Germinal center (tissue), 1 donor: ENCODE measurements around the gene B3GNT9.

Experiments
- DNase-seq: peaks from one replicate; pipeline ENCODE4 v3.0.0; 2012; ENCODE audit warnings: mixed read lengths, low spot score

Gene B3GNT9, protein sequence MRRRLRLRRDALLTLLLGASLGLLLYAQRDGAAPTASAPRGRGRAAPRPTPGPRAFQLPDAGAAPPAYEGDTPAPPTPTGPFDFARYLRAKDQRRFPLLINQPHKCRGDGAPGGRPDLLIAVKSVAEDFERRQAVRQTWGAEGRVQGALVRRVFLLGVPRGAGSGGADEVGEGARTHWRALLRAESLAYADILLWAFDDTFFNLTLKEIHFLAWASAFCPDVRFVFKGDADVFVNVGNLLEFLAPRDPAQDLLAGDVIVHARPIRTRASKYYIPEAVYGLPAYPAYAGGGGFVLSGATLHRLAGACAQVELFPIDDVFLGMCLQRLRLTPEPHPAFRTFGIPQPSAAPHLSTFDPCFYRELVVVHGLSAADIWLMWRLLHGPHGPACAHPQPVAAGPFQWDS

DNA sequence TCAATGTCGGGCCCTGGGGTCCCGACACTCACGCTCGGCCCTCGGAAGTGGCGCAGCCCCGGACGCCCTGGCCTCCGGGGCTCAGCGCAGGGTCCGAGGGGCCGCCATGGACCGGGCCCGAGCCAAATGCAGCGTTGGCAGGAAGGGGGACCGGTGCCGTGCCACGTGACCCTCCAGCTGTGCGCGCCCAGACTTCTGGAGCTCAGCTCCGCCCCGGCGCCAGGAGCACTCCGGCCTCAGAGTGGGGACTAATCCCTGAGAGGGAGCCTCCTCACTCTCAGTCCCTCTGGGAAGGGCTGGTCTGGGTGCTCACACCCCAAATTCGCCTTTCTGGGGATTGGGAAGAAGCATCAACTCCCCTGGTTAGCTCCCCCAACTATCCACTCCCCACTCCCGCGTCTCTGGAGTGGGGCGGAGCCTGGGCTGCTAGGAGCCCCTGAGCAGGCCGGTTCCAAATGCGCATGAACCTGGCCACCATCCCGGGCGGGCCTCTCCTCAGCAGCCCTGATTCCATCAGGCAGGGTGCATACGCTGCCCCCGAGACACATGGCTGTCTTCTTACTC, at the start of gene B3GNT9:
B3GNT9 (minus strand) TSS at position 166 of the 564 bp plus-strand sequence. CDS start 513 bp downstream, outside the sequence.
- peak; percentile 57 for DNase-seq

DNA sequence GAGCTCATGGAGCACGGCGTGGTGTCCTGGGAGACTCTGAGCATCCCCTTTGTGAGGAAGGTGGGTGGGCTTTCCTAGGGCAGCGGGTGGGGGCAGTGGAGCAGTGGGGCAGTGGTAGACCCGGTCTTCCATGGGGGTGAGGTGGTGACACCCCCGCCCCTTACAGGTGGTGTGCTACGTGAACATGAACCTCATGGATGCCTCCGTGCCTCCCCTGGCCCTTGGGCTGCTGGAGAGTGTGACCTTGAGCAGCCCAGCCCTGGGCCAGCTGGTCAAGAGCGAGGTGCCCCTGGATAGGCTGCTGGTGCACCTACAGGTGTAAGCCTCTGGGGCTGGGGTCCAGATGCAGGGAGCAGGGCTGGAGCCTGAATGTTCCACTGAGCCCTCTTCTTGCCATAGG, 49.7 kb upstream of the B3GNT9 start:
- DNase-seq, result no peak

DNA sequence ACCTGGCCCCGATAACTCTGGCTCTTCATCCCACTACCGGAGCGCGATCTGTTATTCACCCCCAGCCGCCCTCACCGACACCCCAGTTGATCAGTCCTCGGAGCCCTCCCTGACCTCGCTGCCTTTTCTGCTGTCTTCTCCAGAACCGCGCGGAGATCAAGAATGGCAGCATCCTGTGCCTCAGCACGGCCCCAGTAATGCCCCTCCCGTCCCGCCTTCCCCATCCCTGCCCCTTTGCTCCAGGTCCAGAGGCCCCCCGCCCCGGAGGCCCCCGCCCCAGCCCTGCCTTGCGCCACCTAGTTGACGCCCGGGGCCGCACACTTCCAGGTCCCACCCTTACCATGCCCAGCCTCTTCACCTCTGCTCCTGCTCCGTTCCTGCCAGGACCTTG, 49.0 kb upstream of the B3GNT9 start:
- DNase-seq, result no peak

DNA sequence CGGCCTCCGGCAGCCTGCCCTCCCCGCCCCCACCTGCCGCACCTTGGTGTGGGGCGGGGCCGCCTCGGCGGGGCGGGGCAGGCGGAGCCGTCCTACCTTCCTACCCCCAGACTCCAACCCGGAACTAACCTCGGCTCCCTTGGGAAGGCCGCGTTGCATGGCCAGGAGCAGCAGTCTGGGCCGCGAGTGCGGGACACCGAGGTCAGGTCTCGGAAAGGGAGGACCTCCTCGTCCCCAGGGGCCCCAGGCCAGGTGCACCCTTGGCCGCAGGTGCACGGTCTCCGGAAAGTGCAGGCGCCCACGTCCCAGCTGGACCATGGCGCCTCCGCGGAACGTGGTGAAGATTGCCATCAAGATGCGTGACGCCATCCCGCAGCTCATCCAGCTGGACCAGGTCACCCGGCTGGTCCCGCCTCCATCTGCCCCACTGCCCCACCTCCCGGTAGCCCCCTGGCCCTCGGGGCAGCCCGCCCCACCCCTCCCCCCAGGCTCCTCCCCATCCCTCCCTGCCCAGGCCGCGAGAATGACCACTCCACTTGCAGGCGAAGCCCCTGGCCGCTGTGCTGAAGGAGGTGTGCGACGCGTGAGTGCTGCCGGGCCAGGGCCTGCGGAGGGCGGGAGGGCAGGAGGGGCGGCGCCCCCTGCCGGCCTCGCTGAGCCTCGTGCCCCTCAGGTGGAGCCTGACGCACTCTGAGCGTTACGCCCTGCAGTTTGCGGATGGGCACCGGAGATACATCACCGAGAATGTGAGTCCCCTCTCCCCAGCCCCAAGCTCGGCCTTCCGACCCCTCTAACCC, 48.4 kb upstream of the B3GNT9 start, which contains the start of gene ELMO3:
ELMO3 (plus strand) TSS at position 121 of the 797 bp plus-strand sequence; CDS start at position 317, 196 bp downstream.
- no peak for DNase-seq

DNA sequence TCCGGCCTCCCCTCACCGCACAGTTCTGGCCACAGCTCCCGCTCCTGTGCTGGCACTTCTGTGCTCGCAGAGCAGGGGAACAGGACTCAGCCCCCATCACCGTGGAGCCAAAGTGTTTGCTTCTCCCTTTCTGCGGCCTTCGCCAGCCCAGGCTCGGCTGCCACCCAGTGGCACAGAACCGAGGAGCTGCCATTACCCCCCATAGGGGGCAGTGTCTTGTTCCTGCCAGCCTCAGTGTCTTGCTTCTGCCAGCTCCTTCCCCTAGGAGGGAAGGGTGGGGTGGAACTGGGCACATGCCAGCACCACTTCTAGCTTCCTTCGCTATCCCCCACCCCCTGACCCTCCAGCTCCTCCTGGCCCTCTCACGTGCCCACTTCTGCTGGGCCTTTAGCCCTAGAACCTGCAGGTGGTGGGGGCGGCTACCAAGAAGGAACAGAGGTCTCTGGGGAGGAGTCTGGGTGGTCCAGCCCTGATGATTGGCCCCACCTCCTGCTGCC, 47.5 kb upstream of the B3GNT9 start:
- DNase-seq, result peak; percentile 63

DNA sequence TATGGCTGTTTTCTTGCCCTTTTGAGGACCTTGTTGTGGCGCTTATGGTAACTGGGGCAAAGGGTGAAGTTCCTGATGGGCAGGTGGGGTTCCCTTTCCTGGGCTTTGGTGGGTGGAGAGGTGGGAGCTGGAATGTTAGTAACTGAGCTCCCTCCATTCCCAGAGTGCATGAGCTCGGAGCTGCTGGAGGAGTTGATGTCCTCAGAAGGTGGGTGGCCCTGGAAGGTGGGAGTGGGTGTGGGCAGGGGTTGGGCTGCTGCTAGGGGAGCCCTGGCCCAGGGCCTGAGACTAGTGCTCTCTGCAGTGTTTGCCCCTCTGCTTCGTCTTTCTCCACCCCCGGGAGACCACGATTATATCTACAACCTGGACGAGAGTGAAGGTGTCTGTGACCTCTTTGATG, 46.9 kb upstream of the B3GNT9 start:
- DNase-seq, result no peak

DNA sequence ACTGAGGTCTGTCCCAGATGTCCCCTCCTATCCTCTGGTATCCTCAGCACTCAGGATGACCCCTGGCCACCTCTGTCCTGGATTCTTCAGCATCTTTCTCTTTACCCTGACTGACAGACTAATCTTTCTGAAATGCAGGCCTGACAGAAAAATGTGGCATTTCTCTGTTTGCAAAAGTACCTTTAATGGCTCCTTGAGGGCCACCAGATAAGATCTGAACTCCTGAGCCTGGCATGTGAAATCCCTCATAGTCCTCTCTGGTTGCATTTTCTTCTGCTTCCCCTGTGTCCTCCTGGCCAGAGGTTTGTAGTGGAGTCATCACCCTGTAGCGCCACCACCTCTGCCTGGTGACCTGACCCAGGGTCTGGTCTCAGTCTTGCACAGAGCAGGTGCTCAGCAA, 46.1 kb upstream of the B3GNT9 start:
- no peak for DNase-seq

DNA sequence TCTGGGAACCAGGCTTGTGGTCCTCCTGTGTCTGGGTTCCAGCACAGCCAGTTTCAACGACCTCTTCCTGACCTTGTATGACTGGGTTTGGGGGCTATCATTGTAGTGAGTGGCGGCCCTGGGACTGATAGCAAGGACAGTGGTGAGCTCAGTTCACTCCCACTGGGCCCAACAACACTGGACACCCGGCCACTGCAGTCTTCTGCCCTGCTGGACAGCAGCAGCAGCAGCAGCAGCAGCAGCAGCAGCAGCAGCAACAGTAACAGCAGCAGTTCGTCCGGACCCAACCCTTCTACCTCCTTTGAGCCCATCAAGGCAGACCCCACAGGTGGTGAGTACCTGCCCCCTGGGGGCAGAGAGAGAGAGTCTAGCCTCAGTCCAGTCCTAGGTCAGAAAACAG, 44.9 kb upstream of the B3GNT9 start:
- no peak for DNase-seq

DNA sequence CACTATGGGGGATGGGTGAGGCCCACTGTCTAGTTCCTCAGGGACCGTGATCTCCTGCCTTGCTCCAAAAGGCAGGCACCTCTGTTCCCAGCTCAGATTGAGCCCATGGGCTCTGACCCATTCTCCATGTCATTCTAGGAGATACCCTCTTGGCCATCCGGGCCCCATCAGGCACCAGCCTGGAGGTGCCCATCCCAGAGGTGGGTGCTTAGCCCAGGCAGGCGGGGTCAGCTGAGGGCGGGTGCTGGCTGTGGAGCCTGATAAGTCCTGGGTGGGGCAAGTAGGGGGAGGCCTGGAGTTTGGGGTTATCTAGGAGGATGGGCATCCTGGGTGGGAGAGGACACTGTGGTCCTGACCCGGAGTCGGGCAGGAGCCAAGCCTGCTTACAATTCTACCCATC, 43.5 kb upstream of the B3GNT9 start:
- no peak for DNase-seq

DNA sequence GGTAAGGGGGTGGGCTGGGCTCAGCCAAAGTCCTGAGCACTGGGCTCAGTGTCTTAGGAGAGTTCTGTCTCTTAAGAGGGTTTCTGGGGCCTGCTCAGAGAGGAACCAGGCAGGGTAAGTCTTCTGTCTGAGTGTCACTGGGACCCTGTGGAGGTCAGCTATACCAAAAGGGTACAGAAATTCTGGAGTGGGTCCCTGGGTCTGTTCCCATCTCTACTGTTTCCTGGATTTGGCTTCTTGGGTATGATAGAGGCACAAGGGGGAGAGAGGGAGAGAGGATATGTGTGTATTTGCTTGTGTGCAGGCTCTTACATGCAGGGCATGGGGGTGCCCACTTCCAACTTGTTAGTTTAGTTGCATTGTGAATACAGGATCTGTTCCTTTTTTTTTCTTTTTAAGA, 42.7 kb upstream of the B3GNT9 start:
- DNase-seq, result no peak

DNA sequence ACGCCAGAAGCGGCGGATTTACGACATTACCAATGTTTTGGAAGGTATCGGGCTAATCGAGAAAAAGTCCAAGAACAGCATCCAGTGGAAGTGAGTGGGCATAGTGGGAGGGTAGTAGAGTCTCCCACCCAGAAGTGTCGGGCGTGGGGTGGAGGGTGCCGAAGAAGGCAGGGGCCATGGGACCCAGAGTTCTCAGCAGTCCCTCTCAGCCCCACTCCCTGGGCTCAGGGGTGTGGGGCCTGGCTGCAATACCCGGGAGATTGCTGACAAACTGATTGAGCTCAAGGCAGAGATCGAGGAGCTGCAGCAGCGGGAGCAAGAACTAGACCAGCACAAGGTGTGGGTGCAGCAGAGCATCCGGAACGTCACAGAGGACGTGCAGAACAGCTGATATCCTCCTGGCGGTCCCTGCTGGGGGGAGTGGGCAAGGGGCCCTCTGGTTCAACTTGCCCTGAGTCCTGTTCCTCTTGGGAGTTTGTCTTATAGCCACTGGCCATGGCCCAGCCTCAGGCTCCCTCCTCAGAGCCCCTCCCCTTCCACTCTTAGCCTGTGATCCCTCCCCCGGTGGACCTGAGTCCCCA, 42.1 kb upstream of the B3GNT9 start:
- DNase-seq, result no peak

DNA sequence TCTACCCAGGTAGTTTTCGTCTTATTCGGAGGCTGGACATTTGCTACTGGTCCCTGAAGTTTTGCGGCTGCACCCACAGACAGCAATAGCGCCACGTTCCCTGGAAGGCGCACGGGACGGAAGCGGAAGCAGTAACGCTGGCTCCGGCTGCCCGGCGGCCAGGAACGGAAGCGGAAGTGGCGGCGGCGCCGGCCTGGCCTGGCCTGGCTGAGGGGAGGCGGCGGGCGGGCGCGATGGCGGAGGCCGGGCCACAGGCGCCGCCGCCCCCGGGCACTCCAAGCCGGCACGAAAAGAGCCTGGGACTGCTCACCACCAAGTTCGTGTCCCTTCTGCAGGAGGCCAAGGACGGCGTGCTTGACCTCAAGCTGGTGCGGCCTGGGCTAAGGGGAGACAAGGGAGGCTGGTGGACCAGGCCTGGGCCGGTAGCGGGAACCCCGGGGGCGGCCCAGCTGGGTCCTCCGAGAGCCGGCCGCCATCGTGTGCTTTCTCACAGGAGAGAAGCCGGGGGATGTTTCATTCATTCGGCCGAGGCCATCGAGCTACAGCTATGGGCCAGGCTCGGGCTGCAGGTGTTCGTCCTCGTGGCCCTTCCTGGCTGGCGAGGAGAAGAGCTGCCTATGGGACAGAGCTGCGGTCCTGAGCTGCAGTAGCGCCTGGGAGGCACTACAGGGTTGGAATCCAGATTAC, 41.3 kb upstream of the B3GNT9 start, which contains the start of gene E2F4:
E2F4 (plus strand) TSS at position 161 of the 687 bp plus-strand sequence; CDS start at position 234, 73 bp downstream.
- DNase-seq, result peak; percentile 90

DNA sequence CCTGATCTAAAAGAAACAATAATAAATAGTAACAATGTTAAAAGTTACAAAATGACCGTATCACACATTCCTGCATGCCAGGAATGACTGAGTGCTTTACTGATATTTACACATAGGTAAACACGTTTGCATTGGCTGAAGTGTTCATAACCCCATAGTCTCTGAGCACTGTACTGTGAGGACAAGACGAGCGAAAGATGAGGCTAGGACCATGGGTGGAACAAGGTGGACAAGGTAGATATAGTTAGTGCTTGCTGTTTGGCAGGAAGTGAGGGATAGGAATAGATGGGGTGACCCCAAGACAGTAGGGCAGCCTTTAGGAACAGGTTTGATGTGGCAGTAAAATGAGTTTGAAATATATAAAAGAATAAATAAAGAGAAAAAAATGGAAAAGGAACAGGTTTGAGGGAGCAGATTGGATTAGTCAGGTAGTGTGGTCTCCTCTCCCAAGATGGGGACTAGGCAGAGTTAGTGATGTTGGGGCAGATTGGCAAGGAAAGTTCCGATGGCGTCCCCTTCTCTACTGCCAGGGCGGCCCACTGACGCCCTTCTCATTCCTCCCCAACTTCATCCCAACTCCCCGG, 40.7 kb upstream of the B3GNT9 start:
- no peak for DNase-seq

DNA sequence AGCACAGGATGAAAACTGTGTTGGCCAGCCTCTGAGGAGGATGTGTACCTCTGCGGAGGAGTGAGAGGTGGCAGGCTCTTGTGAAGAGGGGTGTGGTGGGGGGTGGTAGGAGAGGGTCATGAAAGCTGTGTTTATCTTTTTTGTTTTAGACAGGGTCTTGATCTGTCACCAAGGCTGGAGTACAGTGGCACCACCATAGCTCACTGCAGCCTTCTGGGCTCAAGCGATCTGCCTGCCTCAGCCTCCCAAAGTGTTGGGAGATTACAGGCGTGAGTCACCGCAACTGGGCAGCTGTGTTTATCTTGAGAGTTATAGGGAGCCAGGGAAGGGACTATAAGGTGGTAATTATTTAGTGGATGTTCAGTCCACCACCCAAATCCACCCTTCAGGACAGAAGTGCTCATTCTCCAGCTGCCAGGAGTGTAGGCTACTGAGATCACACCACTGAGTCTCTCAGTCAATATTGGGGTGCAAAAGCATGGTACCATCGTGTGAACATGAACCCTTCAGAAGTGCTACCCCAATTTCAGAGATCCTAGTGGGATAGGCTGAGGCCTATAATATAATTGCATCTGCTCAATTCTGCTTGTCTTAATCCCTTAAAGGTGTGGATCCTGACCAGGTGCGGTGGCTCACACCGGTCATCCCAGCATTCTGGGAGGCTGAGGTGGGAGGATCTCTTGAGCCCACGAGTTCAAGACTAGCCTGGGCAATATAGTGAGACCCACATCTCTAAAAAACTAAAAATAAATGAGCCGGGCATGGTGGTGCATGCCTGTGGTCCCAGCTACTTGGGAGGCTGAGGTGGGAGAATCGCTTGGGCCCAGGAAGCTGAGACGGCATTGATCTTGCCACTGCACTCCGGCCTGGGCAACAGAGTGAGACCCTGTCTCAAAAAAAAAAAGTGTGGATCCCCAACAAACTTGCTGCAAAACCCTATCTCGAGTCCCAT, 39.9 kb upstream of the B3GNT9 start:
- DNase-seq, result no peak

DNA sequence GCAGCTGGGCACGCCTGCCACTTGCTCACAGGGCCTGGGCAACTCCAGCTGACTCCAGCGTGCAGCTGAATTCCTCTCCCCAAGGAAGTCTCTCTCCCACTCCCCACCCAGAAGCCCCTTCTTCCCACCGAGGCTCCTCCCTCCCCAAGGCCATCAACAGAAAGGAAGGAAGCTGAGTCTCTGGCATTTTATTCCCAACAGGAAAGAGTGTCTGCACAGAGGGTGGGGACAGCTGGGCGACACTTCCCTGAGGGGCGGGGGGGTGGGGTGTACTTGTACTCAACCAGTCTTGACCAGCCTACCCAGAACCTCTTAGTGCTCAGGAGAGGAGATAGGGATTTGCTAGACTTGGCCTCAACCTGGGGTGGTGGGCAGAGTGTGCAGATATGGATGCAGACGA, 39.2 kb upstream of the B3GNT9 start, which contains the start of gene EXOC3L1:
EXOC3L1 (minus strand) TSS at position 96 of the 400 bp plus-strand sequence. CDS start 460 bp downstream, outside the sequence.
- DNase-seq, result no peak

DNA sequence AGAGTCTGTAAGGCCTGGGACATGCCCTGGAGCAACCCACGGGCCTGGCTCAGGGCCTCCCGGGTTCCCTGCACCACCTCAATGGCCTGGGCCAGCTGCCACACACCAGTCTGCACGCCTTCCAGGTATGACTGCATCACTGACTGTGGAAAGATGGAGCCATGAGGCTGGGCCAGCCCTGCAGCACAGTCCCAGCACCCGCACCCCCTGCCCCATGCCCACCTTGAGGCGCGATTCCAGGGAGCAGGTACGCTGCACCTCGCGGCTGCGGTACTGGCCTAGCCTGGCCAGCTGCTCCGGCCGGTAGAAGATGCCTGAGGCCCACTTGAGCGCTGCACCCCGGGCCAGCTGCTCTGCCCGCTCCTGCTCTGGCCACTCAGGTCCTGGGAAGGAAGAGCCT, 38.0 kb upstream of the B3GNT9 start:
- no peak for DNase-seq

DNA sequence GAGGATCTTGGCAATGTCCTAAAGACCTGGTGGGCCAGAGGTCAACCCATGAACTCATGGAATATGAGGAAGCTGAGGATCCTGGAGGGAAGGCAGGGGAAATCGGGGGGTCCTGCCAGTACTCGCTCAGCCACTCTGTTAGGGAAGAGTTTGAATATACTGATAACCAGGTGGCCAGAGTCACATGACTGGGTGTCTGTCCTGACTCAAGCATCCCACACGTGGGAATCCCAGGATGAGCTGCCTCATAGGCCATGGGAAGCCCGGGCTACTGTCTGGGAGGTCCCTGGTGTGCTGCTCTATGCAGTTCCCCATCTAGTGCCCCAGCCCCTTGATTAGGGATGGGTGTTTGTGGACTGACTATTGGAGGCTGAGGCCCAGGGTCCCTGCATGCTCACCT, 37.5 kb upstream of the B3GNT9 start:
- no peak for DNase-seq

DNA sequence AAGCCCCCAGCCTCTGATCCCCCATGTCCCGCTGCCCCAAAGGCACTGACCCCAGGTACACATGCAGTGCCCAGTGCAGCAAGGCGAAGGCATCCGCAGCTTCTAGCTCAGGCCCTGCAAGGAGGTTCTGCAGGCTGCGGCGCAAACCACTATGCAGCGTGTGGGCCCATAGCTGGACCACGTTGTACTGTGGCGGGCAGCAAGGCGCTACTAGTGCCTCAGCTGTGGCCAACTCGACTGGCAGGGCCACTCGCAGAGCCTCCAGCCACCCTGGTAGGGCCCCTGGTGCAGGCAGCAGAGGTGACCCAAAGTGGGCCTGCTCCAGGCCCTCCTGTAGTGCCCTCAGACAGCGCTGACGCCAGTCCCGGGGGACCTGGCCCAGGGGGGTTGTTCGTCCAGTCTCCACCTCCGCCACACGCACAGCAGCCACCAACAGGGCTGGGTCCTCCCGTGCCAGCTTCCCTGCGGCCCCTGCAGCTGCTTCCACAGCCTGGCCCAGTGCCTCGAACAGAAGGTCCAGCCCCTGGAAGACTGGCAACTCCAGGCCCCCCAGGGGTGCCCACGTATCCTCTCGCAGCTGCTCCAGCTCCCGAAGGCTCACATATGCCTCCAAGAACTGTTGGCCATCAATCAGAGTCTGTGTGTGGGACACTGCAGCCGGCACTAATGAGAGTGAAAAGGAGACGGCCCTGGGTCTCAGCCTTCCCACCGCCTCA, 36.5 kb upstream of the B3GNT9 start:
- no peak for DNase-seq

DNA sequence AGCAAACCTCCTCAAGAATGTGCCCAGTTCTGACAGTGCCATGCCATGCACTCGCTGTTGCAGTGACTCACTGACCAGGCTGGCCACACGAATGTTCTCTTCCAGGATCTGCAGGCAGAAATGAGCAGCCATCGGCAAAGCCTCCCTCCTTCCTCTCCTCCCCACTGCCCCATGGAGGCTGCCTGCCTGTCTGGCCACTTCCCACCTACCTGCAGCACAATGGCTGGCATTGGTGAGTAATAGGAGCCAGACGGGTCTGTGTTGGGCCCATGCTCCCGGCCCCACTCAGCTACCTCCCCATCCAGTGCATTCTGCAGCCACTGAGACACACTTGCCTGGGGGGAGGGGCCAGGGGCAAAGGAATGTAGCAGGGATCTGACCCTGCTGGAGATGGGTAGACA, 35.8 kb upstream of the B3GNT9 start:
- DNase-seq, result no peak
